Cardiac fibroblast (primary cell): Measurements from ENCODE around the gene ZNF766.

Experiments used
- DNase-seq, 2 donors: peaks; one replicate each; pipeline versions ENCODE4 v3.0.0 to v3.0.0-alpha.2; 2010; ENCODE audit warnings: low read depth in 2 of 2
- H3K4me3 ChIP-seq, 2 donors: replicated peaks in 1 of 2; 1 replicate in 1 of 2; 2 replicates in 1 of 2; pipeline ENCODE4 v1.5.1; 2011; ENCODE audit warnings: low read depth in 2 of 2, low read length in 2 of 2, mild to moderate bottlenecking in 2 of 2, moderate library complexity in 1 of 2
- TF ChIP-seq, protein P1 (sequence below): IDR thresholded peaks from one replicate; pipeline ENCODE4 v1.5.1; 2011; ENCODE audit warnings: low read depth, mild to moderate bottlenecking, low read length, inconsistent platforms

The ZNF766 gene

GRCh38 chr19:52269338-52270261, at the start of gene ZNF766:
Gene ZNF766, plus strand, starts transcription at chr19:52269587. Its CDS starts 27 bp downstream, at chr19:52269614.
- TF ChIP-seq, protein P1, sequence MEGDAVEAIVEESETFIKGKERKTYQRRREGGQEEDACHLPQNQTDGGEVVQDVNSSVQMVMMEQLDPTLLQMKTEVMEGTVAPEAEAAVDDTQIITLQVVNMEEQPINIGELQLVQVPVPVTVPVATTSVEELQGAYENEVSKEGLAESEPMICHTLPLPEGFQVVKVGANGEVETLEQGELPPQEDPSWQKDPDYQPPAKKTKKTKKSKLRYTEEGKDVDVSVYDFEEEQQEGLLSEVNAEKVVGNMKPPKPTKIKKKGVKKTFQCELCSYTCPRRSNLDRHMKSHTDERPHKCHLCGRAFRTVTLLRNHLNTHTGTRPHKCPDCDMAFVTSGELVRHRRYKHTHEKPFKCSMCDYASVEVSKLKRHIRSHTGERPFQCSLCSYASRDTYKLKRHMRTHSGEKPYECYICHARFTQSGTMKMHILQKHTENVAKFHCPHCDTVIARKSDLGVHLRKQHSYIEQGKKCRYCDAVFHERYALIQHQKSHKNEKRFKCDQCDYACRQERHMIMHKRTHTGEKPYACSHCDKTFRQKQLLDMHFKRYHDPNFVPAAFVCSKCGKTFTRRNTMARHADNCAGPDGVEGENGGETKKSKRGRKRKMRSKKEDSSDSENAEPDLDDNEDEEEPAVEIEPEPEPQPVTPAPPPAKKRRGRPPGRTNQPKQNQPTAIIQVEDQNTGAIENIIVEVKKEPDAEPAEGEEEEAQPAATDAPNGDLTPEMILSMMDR = no peak
- H3K4me3 ChIP-seq = peak within 1 kb of the TSS; percentile 94 to 99
- peak; percentile 95 to 97 for DNase-seq

DNA sequence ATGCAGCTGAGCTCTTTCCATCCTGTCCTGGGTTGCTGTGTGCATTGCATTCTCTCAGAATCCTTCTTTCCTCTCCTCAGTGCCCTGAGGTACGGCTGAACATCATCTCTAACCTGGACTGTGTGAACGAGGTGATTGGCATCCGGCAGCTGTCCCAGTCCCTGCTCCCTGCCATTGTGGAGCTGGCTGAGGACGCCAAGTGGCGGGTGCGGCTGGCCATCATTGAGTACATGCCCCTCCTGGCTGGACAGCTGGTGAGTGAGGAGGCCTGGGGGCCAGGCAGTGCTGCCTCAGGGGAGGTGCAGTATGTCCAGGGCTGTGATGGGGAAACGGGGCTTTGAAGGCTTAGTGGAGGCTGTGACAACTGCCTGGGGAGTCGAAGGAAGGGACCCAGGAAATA, 49.8 kb upstream of the ZNF766 start:
- DNase-seq = no peak
- no peak overlapping the region for H3K4me3 ChIP-seq
- TF ChIP-seq, protein P1 = no peak

GRCh38 chr19:52221031-52221430, 48.4 kb upstream of the ZNF766 start:
- no peak for DNase-seq
- TF ChIP-seq, protein P1 = no peak
- no peak overlapping the region for H3K4me3 ChIP-seq

GRCh38 chr19:52221831-52222375, 47.5 kb upstream of the ZNF766 start:
- TF ChIP-seq, protein P1 = no peak
- peak in 1 of 2 donors; percentile 49 for DNase-seq

DNA sequence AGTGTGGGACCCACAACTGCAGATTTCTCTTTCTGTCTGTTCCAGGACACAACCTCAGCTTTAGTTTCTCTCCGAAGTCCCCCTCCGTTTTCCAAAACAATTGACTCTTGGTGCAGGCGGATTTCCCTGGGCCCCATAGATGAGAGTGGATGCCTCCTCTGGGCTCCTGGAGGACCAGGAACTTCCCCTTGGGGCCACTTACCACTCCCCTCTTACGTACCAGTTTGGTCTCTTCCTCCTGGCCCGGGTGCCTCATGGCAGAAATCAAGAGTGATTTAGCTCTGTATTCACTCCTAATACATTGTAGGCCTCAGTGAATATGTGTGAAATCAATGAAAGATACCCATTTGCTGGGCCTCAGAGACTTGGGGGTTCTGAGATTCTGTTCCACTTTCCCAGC, 45.2 kb upstream of the ZNF766 start:
- no peak overlapping the region for H3K4me3 ChIP-seq
- TF ChIP-seq, protein P1 = no peak
- no peak for DNase-seq

More at GRCh38 chr19:52221831-52222375, 47.5 kb upstream of the ZNF766 start:
- H3K4me3 ChIP-seq = no peak overlapping the region

GRCh38 chr19:52226652-52227051, 42.7 kb upstream of the ZNF766 start:
- DNase-seq = no peak
- no peak overlapping the region for H3K4me3 ChIP-seq
- TF ChIP-seq, protein P1 = no peak
